Hindlimb muscle (tissue), 1 donor: Measurements from ENCODE around the gene GABRR2. TPM values are rescaled to one million over a fixed set of nuclear protein-coding genes. Genes with fewer than 3 reads are reported as not detected.

Experiments used
- polyA plus RNA-seq: library from polyadenylated mRNA; unstranded; fragments of 120-200 nt; gene quantifications from one replicate; pipeline ENCODE4 v1.2.1, GENCODE V29; 2013; ENCODE audit not compliant: insufficient read length

Gene GABRR2
- polyA plus RNA-seq, 1 donor = 2.0 TPM

Other genes with a start within 250 kb of the GABRR2 start
- 102 TPM for gene PNRC1, start 234.5 kb downstream of the GABRR2 start, polyA plus RNA-seq
- 3.1 TPM for gene SRSF12, start 197.2 kb downstream of the GABRR2 start, polyA plus RNA-seq
- gene PM20D2, start 169.2 kb downstream of the GABRR2 start, polyA plus RNA-seq = 45.4 TPM
- 1.1 TPM for gene GABRR1, start 97.9 kb downstream of the GABRR2 start, polyA plus RNA-seq
- gene UBE2J1, start 37.4 kb upstream of the GABRR2 start, polyA plus RNA-seq = 34.8 TPM
- gene RRAGD, start 97.0 kb upstream of the GABRR2 start, polyA plus RNA-seq = 113 TPM
- gene ANKRD6, start 117.9 kb upstream of the GABRR2 start, polyA plus RNA-seq = 7.9 TPM